COLO668 (cell line): Measurements from ENCODE around the gene MPP7.

Experiments
- DNase-seq: peaks from one replicate; lab custom pipeline; 2025; ENCODE audit not compliant: unreplicated experiment; lab: John Stamatoyannopoulos, UW

Gene MPP7

GRCh38 chr10:28273343-28273742 is 29.5 kb downstream of the MPP7 start:
- no peak for DNase-seq

- no peak for DNase-seq
Observed at GRCh38 chr10:28269842-28270456, 32.9 kb downstream of the MPP7 start.

GRCh38 chr10:28266449-28267224 is 36.2 kb downstream of the MPP7 start:
- DNase-seq = no peak

GRCh38 chr10:28263136-28263857 is 39.6 kb downstream of the MPP7 start:
- DNase-seq = peak; percentile 33

- DNase-seq = no peak
Observed at GRCh38 chr10:28256776-28257175, 46.1 kb downstream of the MPP7 start.

GRCh38 chr10:28254290-28254985 is 48.4 kb downstream of the MPP7 start:
- no peak for DNase-seq

- DNase-seq = no peak
Observed at GRCh38 chr10:28253169-28253785, 49.6 kb downstream of the MPP7 start.
